Anterior cingulate cortex (tissue), 58 donors: ENCODE measurements around the gene SH2D3C.
A peak's percentile ranks its signal among the peaks of the same experiment; 100 is the strongest.

Experiments
- DNase-seq, 58 donors: peaks; one replicate each; lab custom pipeline; 2025; lab: John Stamatoyannopoulos, UW

Gene SH2D3C

DNA sequence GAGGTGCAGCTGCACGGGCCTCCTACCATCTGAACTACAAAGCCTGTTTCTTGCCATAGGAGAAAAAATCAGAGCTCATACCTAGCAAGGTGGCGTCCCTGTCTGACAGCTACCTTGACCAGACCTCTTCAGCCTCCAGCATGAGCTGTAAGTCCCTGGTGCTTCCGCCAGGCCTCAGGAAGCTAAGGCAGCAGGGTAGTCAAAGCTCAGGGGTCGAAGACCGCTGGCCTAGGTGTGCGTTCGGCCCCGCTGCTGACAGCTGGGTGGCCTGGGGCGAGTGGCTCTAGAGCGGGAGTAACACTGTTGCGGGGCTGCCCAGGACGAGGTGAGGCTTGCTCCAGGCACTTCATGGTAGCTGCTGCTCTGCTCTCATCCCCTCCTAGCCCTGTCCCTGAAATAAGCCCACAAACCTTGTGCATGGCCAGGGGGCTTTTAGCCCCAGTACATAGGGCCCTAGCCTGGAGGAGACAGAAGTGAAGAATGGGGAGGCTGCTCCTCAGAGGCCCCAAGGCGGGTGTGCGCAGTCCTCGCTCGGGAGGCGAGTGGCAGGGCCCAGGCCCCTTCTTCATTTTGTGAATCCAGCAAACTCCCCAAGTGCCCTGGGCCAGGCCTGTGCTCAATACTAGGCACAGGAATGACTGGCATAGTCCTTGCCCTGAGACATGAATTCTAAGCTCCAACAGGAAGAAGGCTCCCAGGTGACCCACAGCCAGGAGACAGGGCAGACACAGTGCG is 48.8 kb downstream of the SH2D3C start:
- no peak for DNase-seq

DNA sequence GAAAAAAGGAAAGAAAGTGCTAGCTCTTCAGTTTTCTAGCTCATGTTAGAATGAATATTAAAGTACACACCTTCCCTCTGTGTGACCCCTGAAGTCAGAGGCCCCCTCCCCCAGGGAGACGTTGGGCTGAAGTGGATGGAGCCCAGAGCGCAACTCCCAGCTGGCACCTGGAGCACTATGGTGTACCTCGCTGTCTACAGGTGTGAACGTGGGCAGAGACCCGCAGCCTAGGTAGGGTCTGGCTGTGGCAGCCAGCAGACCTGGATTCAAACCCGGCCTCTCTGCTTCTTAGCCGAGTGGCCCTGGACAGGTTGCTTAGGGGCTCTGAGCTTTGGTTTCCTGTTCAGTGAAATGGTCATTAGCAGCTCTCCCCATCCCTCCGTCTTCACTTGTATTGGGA is 49.7 kb downstream of the SH2D3C start:
- no peak for DNase-seq

DNA sequence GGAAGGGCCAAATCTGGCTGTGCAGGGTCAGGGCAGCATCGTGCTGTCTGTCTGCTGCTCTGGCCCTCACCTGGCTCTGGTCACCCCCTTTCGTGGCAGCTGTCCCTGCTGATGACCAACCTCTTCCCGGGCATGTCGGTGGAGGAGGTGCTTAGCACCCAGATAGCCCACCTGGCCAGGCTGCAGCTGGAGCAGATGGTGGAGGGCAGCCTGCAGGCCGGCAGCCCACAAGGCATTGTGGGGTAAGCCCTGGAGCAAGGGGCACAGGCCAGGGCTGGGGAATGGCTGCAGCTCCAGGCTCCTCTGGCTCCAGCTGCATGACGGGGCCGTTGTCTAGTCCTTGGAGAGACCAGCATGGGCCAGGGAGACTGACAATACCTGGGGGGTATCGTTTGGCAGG is 51.6 kb downstream of the SH2D3C start:
- DNase-seq = no peak

DNA sequence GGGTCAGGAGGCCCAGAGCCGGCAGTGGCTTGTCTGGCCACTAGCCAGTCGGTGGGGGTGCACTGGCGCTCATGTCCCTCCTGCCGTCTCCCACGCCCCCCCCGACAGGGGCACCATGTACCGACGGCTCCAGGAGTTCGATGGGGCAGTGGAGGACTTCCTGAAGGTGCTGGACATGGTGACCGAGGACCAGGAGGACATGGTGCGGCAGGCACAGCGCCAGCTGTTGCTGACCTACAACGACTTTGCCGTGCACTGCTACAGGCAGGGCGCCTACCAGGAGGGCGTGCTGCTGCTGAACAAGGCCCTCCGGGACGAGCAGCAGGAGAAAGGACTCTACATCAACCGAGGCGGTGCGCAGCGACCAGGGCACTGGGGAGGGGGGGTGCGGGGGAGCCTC is 54.5 kb downstream of the SH2D3C start:
- no peak for DNase-seq

DNA sequence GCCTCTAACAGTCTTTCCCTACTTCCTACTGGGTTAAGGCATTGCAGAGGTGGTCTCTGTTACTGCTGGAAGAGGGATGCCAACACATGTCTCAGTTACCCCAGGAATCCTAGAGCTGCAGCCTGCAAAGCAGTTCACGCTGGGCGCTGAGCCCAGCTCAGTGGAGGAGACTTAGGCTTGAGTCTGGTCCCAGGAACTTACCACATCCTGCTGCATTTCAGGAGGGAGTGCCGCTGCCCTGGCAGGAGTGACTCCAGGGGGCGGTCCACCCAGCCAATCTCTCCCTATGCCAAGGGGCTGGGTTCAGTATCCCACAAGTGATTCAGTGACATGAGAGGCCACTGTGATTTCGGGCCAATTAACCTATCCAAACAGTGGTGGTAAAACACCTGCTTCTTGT is 55.0 kb downstream of the SH2D3C start:
- DNase-seq = no peak

DNA sequence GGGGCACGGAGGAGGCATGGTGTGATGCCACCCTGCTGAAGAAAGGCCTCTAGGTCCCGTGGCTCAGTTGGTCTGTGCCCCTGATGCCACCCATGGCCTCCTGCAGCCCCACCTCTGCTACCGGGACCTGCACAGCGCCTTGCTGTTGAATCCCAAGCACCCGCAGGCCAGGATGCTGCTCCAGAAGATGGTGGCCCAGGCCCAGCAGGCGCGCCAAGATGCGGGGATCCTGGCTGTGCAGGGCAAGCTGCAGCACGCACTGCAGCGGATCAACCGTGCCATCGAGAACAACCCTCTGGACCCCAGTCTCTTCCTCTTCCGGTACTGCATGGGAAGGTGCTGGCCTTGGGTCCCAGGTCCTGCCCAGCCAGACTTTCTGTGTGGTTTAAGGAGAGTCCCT is 55.5 kb downstream of the SH2D3C start:
- no peak for DNase-seq

DNA sequence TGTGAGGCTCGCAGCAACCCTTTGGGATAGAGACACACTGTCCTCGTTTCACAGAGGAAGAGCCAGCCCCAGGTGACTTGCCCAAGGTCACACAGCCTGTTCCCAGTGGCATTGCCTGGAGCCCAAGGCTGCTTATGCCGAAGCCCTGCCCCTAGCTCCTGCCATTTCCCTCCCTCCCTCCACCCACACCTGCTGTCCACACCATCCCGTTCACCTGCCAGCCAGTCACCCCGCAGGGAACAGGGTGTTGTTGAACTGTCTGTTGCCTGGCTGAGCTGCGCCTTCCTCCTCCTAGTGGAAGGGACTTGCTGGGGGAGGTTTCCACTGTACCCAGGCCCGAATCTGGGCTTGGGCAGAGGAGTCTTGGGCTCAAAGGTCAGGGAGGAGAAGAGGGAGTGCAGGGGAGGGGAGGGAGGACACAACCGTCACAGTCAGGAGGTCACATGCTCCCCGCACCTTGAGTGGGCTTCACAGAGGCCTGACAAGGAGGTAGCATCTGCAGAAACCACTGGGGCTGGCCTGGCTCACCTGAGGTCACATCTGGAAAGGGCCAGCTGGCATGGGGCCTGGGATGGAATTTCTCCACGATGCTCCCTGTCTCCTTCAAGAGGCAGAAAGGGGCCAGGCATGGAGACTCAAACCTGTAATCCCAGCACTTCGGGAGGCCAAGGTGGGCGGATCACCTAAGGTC is 56.3 kb downstream of the SH2D3C start:
- no peak for DNase-seq

DNA sequence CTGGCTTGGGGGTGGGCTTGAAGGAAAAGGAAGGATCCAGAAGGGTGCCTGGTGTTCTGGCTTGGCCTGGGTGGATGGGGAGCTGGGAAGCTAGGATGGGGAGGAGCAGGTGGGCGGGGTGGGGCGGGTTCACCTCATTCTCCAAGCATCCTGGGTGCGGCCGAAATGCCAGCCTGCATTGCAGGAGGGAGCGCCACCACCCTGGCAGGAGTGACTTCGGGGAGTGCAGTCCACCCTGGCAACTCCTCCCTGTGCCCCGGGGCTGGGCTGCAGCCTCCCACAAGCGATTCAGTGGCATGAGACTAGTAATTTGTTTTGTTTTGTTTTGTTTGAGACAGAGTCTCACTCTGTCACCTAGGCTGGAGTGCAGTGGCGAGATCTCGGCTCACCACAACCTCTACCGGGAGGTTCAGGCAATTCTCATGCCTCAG is 57.1 kb downstream of the SH2D3C start:
- DNase-seq = peak in 1 of 58 donors; percentile 29

DNA sequence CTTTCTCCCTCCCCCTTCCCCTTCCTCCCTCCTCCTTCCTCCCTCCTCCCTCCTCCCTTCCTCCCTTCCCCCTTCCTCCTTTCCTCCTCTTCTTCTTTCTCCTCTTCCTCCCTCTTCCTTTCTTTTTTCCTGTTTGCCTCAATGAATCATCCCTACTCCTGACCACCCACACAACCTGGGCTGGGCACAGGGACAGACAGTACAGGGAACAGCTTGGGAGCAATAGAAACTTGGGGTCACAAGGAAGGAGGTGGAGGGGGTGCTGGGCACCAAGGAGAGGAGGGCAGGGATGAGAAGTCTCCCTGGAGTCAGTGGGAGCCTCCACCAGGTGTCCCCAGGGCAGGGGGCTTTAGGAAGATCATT is 57.6 kb downstream of the SH2D3C start:
- DNase-seq = no peak

DNA sequence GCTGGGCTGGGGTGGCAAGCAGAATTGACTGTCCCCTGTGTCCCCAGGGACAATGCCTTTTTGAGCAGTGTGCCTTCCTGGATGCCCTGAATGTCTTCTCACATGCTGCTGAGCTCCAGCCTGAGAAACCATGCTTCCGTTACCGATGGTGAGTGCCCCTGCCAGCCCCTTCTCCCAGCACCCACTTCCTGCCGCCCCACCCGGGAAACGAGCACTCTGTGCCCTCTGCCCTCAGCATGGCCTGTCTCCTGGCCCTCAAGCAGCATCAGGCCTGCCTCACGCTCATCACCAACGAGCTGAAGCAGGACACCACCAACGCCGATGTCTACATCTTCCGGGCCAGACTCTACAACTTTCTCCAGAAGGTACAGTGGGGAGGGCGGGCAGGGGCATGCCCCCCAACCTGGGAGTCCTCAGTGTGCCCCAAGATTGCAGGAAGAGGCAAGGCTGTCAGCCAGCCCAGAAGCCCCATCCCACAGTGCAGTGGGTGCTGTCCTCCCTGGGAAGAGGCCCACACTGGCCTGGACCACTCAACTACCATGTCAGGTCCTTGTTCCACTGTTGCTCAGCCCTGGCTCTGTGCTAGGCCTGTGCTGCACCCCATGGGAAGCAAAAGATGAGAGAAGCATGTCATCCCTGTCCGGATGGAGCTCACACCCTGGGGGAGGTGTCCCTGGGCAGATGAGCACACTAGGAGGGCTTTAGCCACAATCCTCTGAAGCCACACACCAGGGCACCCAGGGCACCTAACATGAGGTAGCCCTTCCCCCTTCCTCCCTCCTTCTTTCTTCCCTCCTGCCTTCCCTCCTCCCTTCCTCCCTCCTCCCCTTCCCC is 58.2 kb downstream of the SH2D3C start:
- peak in 2 of 58 donors; percentile 16 to 18 for DNase-seq

DNA sequence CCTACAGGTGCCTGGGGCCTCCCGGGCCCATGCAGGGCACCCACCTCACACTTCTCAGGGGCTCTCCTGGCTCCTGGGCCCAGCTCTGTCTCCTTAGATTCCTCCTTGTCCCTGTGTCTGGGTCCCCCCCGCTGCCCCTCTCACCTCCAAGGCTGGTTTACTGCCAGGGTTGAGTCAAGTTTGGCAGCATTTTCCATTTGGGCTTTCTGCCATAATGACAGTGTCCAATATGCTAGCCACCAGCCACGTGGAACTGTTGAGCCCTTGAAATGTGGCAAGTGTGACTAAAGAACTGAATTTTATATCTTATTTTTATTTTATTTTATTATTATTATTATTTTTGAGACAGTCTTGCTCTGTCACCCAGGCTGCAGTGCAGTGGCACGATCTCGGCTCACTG is 60.7 kb downstream of the SH2D3C start:
- DNase-seq = peak in 6 of 58 donors; percentile 15 to 37 (median 26)

DNA sequence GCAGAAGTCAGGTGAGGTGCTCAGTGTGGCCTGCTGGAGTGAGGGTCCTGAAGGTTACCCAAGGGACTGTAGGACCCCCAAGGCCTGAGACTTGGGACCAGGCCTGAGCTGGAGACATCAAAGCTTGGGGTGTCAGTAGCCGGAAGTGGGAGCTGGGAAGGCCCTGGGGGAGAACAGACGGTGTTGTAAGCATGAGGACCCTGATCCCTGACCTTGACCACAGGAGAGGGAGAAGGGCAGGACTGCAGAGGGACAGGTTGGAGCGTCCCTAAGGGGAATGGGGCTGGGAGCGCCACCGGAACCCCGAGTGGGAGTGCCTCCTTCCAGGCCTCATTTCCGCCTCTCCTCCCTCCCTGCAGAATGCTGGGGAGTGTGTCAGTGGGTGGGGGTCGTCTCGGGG is 62.1 kb downstream of the SH2D3C start:
- DNase-seq = no peak

DNA sequence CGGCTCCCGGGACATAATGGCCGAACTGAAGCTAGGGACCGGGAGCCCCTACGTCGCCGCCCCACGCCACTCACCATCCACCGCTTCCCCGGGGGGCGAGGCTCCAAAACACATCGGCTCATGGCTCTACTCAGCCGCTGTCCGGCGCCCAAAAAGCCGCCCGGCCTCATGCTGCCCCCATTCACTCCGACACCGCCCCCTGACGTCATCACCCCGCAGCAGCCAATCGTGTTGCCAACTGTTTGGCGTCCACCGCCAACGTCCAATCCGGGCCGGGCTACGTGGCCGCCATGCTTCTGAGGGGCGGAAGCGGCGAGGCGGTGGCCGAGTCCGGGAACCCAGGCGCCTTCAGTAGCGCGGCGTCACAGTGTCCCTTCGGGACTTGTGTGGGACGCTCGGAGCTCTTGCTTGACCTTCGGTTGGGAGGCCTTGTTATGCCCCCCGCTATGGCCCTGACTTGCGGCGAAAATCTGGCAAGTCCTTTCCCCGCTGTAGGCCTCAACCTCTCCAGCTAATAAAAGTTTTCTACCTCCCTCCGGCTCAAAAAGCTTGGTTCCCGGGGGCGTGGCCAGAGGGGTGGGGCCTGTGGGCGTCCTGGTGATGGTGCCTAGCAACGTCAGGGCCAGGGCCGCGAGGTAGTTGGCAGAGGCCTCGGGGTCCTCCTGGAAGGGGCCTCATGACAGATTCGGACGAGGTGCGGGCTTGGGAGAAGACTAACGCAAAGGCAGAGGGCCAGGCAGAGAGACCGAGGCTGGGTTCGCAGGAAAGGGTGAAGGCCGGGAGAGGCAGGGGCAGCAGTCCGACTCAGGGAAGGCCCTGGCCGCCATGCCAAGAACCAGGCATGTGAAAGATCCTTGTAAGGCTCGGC is 62.8 kb downstream of the SH2D3C start, which contains the start of the genes PTRH1 and TTC16:
Gene PTRH1, minus strand, starts transcription at position 194 of the 868 bp plus-strand sequence. Its CDS starts 24 bp downstream, at position 170.
Gene TTC16, plus strand, starts transcription at position 610 of the 868 bp plus-strand sequence. Its CDS starts 67 bp downstream, at position 677.
- peak; percentile 77 to 98 (median 94) for DNase-seq

DNA sequence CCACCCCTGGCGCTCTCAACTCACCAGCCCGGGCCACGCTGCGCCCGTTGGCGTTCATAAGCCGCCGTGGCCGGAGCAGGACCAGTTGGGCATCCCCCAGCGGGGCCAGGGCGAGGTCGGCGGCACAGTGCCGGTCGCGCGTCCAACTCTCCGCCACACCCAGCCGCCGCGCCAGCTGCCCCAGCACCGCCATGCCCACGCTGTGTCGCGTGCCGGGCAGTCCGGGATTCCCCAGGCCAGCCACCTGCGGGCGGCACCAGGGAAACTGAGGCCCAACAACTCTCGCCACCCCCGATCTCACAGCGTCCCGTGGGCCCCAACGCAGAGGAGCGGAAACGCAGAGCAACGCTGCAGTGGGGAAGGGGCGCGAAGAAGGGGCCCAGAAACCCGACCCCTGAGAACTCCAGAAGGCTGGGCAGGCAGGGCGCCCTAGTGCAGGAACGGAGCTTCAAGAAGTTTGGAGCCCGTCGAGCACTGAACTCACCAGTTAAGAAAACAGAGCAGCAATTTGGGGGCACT is 63.5 kb downstream of the SH2D3C start:
- DNase-seq = no peak

DNA sequence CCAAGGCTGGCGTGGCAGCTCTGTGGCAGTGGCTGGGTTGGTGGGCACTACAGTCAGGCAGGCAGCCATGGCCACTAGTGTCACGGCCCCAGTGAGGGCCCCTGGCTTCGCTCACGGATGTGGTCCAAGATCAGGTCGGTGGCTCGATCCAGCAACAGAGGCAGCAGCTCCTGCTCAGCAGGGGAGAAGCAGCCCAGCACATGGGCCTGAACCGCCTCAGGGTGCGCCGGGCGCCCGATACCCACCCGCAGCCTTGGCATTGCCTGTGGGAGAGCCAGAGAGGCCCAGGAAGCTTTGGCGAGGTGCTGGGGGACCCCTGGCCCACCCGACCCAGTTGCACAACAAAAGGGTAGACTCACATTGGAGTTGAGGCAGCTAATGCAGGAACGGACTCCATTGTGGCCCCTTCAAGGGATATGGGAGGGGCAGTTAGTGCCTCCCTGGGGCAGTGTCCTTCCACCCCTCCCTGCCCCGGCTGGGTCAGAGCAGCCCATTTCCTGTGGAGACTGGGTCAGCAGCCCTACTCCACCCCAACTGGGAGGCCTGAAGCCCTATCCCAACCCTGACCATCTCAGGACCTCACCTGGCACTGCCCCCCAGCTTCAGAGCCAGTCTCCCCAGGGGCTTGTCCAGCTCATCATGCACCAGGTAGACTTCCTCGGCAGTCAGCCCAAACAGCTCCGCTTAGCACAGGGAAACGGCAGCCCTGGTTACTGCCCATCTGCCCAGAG is 64.3 kb downstream of the SH2D3C start:
- DNase-seq = no peak

DNA sequence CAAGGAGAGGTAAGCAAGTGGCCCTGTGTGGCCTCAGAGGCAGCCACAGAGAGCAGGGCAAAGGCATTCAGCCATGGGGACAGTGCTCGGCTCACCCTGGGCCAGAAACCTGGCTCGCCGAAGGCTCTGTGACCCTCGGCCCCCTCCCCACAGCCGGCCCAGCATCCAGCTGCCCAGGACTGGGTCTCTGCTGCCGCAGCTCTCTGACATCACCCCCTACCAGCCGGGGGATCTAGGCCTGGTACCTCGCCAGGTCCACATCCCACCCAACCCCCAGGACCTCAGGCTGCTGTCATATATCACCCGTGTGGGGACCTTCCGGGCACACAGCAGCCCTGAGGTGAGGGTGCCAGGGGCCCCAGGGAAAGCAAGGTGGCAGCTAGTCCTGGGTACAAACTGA is 65.6 kb downstream of the SH2D3C start:
- DNase-seq = no peak

DNA sequence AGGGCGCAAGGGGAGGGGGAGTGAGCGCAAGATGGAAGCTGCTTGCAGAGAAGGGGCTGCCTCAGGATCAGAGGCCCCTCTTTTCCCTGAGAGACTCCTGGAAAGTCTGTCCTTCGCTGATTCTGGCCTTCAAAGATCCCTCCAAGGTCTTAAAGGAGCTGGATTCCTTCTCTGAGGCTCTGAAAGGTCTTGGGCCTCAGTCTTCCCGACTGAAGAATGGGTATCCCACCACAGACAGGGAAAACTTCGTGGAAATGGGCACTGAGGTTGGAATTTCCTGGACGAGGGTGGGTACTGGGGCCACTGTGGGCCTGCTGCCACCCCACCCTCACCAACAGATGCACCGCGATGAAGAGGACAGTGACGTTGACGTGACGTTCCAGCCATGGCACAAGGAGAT is 66.1 kb downstream of the SH2D3C start:
- no peak for DNase-seq

DNA sequence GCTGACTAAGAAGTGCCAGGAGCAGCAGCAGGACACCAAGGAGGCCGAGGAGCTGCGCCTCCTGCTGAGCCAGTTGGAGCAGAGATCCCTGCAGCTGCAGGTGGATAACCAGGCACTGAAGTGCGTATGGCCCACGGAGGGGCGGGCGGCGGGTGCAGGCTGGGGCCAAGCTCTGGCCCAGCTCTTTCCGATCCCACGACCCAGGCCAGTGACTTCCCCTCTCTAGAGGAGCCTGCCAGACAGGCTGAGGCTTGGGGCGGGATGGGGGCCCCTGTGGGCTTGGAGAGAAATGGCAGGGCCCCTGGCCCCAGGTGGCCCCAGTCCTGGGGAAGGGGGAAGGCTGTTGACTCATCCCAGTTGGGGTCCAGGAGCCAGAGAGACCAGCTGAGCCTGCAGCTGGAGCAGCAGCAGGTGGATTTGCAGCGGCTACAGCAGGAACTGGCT is 66.6 kb downstream of the SH2D3C start:
- no peak for DNase-seq

DNA sequence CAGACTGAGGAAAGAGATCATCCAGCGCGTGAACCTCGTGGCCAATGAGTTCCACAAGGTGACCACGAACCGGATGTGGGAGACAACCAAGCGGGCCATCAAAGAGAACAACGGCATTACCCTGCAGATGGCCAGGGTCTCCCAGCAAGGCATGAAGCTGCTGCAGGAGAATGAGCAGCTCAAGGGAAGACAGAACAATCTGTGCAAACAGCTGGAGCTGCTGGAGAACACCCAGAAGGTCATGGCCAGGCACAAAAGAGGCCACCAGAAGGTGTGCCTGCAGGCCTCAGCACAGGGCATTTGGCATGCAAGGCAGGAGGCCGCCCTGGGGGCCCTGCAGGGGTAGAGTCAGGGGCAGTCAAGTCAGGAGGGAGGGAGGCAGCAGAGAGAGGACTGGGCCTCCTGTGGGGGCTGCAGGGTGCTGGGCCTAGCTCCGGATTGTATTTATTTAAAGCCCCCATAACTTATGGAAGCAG is 67.2 kb downstream of the SH2D3C start:
- no peak for DNase-seq
